Activated naive CD4-positive, alpha-beta T cell treated with anti-CD3 and anti-CD28 coated beads, Interleukin-2, amount 50 U/mL, for 72 hours (primary cell): ENCODE results near the gene HAUS3. TPM values are rescaled to one million over a fixed set of nuclear protein-coding genes. Genes with fewer than 3 reads are reported as not detected.
"Not testable (repeated sequence)": the region's sequence is repeated elsewhere in the genome, so short reads cannot be mapped to it uniquely, and the experiment has no call there.

Experiments used
- ATAC-seq, 2 donors: fragments of 150-1000 bp; cut with Tn5 transposase; 2 replicates each; pipeline ENCODE4 v1.10.0; 2021; ENCODE audit warnings: mild to moderate bottlenecking in 2 of 2, moderate library complexity in 2 of 2
- DNase-seq, 2 donors: peaks; one replicate each; pipeline ENCODE4 v3.0.0; 2021 to 2022; ENCODE audit warnings: low spot score in 2 of 2
- H3K27ac Mint-ChIP-seq, 2 donors: one replicate each; pipeline ENCODE4 v1.8.0; 2022; ENCODE audit warnings: mild to moderate bottlenecking in 2 of 2, mixed read lengths in 2 of 2
- H3K36me3 Mint-ChIP-seq, 2 donors: one replicate each; pipeline ENCODE4 v1.8.0; 2022; ENCODE audit warnings: mixed read lengths in 2 of 2
- H3K9me3 Mint-ChIP-seq, 2 donors: one replicate each; pipeline ENCODE4 v1.8.0; 2022; ENCODE audit warnings: mixed read lengths in 2 of 2
- total RNA-seq, 2 donors: library from RNA; stranded (reverse); gene quantifications; one replicate each; pipeline ENCODE4 v1.2.3, GENCODE V29; 2022

The HAUS3 gene
- total RNA-seq, 2 donors from 2014 or later = 22.1 to 24.9 TPM

DNA sequence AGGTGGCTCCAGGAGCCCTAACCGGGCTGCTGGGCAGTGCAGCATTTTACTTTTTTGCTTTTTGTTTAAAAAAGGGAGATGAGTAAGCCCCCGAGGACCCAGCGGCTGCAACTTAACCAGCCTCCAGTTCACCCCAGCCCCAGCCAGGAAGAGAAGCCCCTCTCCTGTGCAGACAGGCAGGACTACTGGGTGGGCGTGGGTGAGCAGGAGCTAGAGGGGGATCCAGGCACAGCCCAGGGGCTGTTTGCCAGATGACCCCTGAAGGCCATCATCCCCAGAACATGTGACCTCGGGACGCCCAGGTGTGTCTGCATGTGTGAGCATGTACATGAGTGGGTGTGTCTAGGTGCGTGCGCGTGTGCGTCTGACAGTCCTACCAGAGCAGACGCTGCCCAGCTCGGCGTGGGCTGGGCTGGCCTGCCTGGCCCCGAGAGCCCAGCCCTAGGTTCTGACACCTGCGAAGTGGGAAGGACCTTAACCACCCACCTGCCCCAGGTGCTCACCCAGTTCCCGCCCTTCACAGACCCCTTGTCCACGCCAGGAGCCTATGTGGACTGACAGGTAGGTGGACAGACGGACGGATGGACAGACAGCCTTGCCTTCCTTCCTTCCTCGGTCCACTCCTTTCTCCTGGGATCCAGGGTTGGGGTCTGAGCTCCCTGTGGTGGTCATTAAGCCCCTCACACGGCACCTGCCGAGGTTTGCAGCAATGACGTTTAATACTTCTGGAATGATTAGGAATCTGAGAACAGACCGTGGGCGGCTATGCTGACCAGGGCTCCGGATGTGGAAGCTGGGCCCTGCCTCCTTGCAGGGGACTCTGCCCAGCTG is 7.8 kb upstream of the HAUS3 start:
- DNase-seq (peak in 1 of 2 donors; percentile 45), ATAC-seq (no peak)
- no peaks in the 10 kb centered on the region for H3K9me3 Mint-ChIP-seq
- H3K36me3 Mint-ChIP-seq = no peaks in the 10 kb centered on the region
- no peak overlapping the region for H3K27ac Mint-ChIP-seq

- Mint-ChIP-seq H3K36me3 (no peaks in the 10 kb centered on the region), H3K27ac (no peak overlapping the region)
- DNase-seq = no peak
Observed at GRCh38 chr4:2248821-2249261, 6.9 kb upstream of the HAUS3 start.

GRCh38 chr4:2248044-2248780 is 6.3 kb upstream of the HAUS3 start:
- DNase-seq (no peak), ATAC-seq (no peak)
- H3K27ac Mint-ChIP-seq = no peak overlapping the region
- H3K9me3 Mint-ChIP-seq = no peaks in the 10 kb centered on the region
- H3K36me3 Mint-ChIP-seq = no peaks in the 10 kb centered on the region

More at GRCh38 chr4:2248821-2249261, 6.9 kb upstream of the HAUS3 start:
- no peak for ATAC-seq
- H3K9me3 Mint-ChIP-seq = no peaks in the 10 kb centered on the region

- DNase-seq (no peak), ATAC-seq (no peak)
- Mint-ChIP-seq H3K9me3 (no peaks in the 10 kb centered on the region), H3K27ac (no peak overlapping the region), H3K36me3 (no peaks in the 10 kb centered on the region)
Observed at GRCh38 chr4:2247128-2248043, 5.5 kb upstream of the HAUS3 start.

DNA sequence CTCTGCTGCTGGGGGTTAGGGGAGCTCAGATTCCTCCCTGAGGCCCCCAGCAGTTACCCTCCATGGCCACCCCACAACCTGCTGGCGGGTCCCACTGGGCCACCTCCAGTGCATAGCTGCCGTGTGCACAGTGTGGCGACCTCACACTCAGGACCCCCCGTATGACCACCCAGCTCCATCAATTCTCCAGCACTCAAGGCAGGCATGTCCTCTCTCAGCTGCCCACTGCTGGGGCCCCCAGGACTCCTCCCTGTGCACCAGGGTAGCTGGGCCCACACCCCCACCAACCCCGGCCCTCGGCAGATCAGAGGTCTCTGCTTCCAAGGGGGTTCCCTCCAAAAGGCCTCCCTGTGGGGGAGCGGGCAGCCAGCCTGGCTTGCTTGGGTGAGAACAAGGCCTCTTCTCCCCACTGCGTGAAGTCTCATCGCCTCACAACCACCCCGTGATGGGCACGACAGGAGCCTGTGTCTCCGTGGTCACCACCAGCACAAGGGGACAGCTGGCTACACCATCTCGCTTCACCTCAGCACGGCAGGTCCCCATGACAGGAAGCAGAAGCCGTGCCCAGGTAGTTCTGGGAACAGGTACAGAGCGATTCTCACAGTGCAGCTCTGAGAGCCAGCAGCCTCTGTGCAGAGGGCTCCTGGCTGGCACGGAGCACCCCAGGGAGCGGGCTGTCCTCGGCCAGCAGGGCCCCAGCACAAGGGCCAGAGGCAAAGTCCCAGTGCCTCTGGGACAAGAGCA is 4.6 kb upstream of the HAUS3 start:
- Mint-ChIP-seq H3K36me3 (no peaks in the 10 kb centered on the region), H3K27ac (no peak overlapping the region), H3K9me3 (no peaks in the 10 kb centered on the region)
- no peak for ATAC-seq
- no peak for DNase-seq

GRCh38 chr4:2245787-2246275 is 3.9 kb upstream of the HAUS3 start:
- peaks cover 7% of the 10 kb centered on the region in 2 donors for H3K36me3 Mint-ChIP-seq
- DNase-seq = no peak
- no peaks in the 10 kb centered on the region for H3K9me3 Mint-ChIP-seq
- H3K27ac Mint-ChIP-seq = peak overlapping the region; percentile 6 to 78
- no peak for ATAC-seq

DNA sequence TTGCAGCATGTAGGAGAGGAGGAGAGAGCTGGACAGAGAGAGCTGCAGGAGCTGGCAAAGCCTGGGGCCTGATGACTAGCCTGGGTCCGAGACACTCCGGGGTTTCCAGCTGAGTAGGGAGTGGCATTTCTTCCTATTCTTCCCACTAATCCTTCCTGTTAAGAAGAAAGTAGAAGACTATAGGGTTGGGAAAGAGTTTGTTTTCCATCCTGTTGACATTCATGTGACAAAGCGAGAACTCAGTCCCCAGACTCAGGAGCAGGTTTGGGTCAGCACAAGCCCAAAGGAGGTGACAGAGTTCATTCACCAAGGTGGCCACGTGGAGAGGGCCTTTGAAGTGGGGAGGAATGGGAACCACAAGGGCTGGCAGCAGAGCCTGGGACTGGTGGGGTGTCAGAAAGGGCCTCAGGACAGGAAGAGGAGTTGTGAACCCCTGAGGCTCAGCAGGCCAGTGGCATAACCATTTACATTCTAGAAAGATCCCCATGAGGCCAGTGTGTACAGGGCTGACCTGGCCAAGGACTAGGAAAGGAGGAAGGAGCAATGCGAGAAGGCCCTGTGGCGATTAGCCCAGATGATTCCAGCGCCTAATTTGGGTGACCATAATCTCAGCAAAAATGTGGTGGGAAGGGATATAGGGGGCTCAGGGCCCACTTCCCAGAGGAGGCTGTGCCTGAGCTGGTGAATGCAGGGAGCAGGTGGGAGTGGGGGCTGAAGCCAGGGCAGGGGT is 3.3 kb upstream of the HAUS3 start:
- no peak for DNase-seq
- ATAC-seq = no peak
- no peaks in the 10 kb centered on the region for H3K9me3 Mint-ChIP-seq
- peak overlapping the region; percentile 6 to 78 for H3K27ac Mint-ChIP-seq
- H3K36me3 Mint-ChIP-seq = peaks cover 13% of the 10 kb centered on the region in 2 donors

DNA sequence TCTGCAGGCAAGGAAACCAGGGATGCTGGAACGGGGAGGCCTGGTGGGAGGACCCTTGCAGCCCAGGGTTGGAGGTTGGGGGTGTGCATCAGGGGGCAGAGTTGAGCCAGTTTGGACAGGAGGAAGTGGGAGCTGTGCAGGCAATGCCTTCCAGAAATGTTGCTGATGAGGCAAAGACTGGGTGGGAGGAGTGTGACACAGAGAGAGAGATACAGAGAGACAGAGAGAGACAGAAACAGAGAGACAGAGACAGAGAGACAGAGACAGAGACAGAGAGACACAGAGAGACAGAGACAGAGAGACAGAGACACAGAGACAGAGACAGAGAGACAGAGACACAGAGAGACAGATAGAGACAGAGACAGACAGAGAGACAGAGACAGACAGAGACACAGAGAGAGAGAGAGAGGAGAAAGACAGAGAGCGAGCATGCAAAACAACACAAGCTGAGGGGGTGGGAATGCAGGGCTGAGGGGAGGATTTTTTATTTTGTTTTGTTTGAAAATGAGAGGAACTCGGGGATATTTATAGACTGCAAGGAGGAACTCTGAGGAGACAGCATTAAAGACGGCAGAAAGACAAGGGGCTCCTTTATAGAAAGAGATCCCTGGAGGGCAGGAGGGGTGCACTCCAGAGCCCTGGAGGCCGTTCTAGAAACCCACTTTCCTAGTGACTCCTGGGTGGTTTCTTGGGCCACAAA is 1.9 kb upstream of the HAUS3 start:
- Mint-ChIP-seq H3K27ac (peak overlapping the region in 1 of 2 donors; percentile 22), H3K9me3 (no peaks in the 10 kb centered on the region), H3K36me3 (peaks cover 18 to 23% of the 10 kb centered on the region in 2 donors)
- ATAC-seq (no peak), DNase-seq (no peak)

DNA sequence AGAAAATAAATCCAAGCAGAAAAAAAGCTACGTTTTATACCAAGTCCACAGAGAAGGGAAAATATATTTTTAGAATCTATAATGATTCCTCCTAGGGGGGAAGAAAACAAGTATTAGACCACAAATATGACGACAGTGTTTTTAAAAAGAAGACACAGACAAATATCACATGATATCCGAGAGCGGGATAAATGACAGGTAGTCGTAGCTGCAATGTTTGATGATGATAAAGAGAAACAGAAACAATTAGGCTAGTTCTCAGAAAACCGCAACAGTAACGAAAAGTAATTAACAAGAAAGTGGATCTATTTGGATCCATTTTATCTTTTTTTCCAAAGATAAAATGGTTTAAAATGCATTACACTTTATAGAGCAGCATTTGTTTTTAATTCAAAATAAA is 918 bp downstream of the HAUS3 start:
- H3K36me3 Mint-ChIP-seq = peaks cover 18 to 27% of the 10 kb centered on the region in 2 donors
- DNase-seq (no peak), ATAC-seq (no peak)
- H3K9me3 Mint-ChIP-seq = no peaks in the 10 kb centered on the region
- peak overlapping the region; percentile 93 to 95 for H3K27ac Mint-ChIP-seq

GRCh38 chr4:2236944-2237666 is 4.8 kb downstream of the HAUS3 start:
- H3K27ac Mint-ChIP-seq = peak overlapping the region; percentile 33 to 45

DNA sequence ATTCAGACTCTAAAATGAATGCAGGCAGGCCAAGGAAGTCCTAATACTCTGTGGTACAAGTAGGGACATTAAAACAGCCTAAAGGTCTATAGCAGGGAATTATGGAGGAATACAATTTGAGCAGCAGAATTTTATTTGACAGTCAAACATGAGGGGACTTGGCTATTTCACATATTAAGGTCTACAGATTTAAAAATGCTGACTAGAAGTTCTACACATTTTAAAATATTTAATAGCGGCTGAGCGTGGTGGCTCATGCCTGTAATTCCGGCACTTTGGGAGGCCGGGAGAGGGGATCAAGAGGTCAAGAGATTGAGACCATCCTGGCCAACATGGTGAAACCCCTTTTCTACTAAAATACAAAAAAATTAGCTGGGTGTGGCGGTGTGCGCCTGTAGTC is 10.8 kb downstream of the HAUS3 start:
- Mint-ChIP-seq H3K9me3 (no peaks in the 10 kb centered on the region), H3K27ac (no peak overlapping the region), H3K36me3 (peaks cover 0 to 5% of the 10 kb centered on the region in 2 donors)
- no peak for DNase-seq
- no peak for ATAC-seq

More at GRCh38 chr4:2236944-2237666, 4.8 kb downstream of the HAUS3 start:
- DNase-seq (no peak), ATAC-seq (no peak)
- H3K9me3 Mint-ChIP-seq = no peaks in the 10 kb centered on the region
- H3K36me3 Mint-ChIP-seq = peaks cover 18 to 32% of the 10 kb centered on the region in 2 donors

GRCh38 chr4:2226261-2226660 is 15.7 kb downstream of the HAUS3 start:
- H3K36me3 Mint-ChIP-seq = no peaks in the 10 kb centered on the region
- ATAC-seq (no peak), DNase-seq (no peak)
- peak overlapping the region in 1 of 2 donors; percentile 4 for H3K27ac Mint-ChIP-seq
- no peaks in the 10 kb centered on the region for H3K9me3 Mint-ChIP-seq

- H3K27ac Mint-ChIP-seq = peak overlapping the region in 1 of 2 donors; percentile 55
- ATAC-seq (no peak), DNase-seq (no peak)
- H3K36me3 Mint-ChIP-seq = no peaks in the 10 kb centered on the region
- H3K9me3 Mint-ChIP-seq = no peaks in the 10 kb centered on the region
Observed at GRCh38 chr4:2222838-2223237, 19.1 kb downstream of the HAUS3 start.

DNA sequence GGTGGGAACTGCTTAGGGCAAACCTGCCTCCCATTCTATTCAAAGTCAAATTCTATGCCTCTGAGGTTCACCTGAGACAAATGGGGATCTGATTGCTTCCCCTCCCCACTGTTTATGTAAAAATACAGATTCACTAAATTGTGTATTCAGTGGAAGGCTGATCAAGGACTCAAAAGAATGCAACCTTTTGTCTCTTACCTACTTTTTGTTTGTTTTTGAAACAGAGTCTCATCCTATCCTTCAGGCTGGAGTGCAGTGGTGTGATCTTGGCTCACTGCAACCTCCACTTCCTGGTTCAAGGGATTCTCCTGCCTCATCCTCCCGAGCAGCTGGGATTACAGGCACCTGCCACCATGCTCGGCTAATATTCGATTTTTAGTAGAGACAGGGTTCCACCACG is 20.5 kb downstream of the HAUS3 start:
- not testable (repeated sequence) for H3K9me3 Mint-ChIP-seq, DNase-seq, H3K36me3 Mint-ChIP-seq, H3K27ac Mint-ChIP-seq, ATAC-seq
